Inflammatory macrophage treated with lipopolysaccharide for 1 hour (primary cell): ENCODE results near the gene SVOP.

Experiments
- DNase-seq, 2 donors: peaks; one replicate each; pipeline ENCODE4 v3.0.0-alpha.2; 2020 to 2022

Gene SVOP

GRCh38 chr12:108973629-108974152 lies 47.2 kb downstream of the SVOP start:
- DNase-seq = no peak

GRCh38 chr12:108972358-108972757 lies 48.5 kb downstream of the SVOP start:
- DNase-seq = no peak

DNA sequence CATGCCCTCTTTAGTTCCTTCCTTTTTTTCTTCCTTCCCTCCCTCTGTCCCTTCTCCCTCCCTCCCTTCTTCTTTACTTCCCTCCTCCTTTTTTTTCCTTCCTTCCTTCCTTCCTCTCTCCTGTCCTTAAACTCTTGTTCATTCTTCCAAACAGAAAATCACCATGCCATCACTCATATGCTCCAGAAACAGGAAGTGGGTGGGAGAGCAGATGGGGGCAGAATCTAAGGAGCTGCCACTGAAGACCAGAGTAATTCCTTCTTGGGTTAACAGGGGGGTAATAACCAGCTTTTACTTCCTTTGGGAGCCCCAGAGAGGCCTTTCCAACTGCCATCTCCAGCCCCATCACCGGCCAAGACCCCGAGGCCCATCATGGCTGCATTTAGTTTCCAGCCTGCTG lies 51.2 kb downstream of the SVOP start:
- DNase-seq = no peak

DNA sequence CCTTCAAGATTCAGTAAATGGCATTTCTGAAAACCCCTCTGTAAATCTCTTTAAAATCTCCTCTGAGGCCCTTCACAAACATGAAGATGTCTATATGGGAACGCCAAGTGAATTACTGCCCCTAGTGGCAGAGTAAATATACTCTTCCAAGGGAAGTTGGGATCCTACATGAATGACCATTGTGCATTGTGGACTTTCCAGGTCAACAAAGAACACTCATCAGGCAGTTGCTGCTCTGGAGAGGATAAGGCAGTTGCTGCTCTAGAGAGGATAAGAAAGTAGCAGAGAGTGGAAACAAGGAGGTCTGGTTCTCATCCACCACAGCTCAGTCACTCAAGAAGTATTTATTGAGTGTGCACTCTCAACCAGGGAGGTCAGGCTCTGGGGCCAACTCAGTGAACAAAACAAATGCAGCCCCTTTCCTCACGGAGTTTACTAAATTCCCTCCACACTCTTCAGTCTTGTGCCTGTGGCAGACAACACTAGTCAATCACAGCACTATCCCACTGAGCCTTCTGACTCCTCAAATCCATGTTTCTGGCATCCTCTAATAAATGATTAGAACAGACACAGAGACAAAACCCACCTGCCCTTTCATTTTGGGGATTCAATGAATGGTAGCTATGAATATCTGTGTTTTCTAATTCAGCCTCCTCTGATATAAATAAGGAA lies 52.9 kb downstream of the SVOP start:
- DNase-seq = peak; percentile 39 to 61

- no peak for DNase-seq
These were observed 54.3 kb downstream of the SVOP start for GRCh38 chr12:108966378-108967151.

DNA sequence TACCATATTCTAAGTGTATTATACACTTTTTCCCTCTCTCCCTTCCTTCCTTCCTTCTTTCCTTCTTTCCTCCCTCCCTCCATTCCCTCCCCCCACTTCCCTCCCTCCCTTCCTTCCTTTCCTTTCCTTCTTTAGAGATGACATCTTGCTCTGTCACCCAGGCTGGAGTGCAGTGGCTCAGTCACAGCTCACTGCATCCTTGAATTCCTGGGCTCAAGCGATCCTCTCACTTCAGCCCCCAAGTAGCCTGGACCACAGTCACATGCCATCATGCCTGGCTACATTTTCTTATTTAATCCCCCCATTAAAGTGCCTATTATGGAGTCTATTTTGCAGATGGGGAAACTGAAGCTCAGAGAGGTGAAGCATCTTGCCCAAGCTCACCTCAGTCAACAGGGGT lies 55.0 kb downstream of the SVOP start:
- DNase-seq = no peak

- no peak for DNase-seq
These were observed 56.2 kb downstream of the SVOP start for GRCh38 chr12:108964371-108965352.

DNA sequence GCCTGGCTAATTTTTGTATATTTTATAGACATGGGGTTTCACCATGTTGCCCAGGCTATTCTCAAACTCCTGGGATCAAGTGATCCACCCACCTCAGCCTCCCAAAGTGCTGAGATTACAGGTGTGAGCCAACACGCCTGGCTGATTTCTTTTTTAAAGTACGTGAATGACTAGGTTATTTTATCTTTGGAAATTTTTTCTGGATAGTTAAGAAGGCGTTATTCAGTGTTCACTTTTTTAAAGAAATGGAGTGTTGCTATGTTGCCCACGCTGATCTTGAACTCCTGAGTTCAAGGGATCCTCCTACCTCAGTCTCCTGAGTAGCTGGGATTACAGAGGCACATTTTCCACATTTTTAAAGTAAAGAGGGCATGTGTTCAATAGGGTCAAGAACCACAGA lies 58.6 kb downstream of the SVOP start:
- DNase-seq = no peak

DNA sequence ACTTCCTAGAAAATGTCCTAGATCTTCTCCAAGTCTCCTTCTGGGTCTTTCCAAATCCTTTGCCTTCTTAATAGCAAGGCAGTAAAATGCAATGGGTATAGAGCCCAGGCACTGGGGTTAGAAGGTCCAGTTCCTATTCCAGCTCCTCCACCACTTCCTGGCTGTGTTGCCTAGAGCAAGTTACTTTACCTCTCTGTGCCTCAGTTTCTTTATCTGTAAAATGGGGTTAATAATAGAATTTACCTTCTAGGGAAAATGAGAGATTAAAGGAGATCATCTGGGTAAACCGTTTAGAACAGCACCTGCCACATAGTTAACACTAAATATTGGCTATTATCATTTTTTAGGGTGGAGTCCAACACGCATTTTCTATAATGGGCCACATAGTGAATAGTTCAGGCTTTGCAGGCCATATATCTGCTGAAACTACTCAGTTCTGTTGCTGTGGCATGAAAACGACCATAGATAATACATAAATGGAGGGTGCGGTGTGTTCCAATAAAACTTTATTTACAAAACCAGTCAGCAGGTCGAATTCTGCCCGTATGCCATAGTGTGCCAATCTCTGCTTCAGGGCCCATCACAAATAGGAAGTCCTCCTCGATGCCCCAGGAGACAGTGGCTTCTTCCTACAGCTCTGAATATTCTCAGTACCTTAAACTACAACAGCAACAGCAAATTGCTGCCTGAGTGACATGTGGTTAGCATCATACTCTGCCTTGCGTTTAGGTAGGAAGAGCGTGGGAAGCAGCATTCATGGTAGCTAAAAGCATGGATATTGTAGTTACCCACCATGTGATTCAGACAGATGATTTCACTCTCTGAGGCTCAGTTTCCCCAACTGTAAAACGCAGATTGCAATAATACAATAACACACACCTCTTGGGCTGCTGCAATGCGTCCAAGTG lies 60.9 kb downstream of the SVOP start:
- DNase-seq = no peak

- DNase-seq = no peak
These were observed 65.5 kb downstream of the SVOP start for GRCh38 chr12:108955225-108955835.

DNA sequence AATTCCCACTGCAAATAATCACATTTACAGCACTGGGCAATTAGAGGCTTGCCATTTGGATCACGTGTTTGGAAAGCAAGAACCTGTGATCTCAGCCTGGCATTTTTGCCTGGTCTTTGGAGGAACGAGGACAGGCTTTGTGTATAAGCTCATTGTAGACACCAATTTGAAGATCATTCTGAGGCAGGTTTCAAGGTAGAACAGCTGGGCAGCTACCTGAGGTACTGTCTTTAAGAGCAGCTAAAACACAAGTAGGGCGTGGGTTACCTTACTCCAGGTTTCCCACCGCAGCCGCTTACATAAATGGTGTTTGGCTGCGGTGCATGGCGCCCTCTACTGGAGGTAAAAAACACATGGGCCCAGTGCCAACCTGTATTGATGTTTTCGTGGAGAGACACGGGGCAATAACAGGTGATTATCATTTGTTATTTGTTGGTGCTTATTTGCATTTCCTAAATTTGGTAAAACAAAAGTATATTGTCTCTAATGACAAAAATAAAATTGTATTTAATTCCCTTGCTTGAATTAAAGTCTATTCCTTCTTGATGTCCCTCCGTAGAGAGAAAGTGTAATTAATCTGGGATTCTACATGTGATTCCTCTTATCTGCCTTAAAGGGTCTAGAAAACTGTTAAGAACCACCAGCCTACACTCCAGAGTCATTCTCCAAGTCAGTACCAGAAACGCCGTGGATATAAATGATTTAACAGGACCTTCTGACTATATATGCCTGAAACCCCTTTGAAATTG lies 69.7 kb downstream of the SVOP start:
- peak; percentile 37 to 81 for DNase-seq

DNA sequence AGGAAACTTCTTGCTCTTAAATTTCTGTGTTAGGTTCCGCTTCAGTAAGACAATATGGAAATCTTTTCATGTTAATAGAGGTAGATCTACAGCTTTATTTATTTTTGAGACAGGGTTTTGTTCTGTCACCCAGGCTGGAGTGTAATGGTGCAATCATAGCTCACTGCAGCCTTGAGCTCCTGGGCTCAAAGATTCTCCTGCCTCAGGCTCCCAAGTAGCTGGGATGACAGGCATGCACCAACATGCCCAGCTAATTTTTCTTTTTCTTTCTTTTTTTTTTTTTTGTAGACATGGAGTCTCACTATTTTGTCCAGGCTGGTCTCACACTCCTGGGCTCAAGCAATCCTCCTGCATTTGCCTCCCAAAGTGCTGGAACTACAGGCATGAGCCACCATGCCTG lies 70.9 kb downstream of the SVOP start:
- DNase-seq = no peak

DNA sequence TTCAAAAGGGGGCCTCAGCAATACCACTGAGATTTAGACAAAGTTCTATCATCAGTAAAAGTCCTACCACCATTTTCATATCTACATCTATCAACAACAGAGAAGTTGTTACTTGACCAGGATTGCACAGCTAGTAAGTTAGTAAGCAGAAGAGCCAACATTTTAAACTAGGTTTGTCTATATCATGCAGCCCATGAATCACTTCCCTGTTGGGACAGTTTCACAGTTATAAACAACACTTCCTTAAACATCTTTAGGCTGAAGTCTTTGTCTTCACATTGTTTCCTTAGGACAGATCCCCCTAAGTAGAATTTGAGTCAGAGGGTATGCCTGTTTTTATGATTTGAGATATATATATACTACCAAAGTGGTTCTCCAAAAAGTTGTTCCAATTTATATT lies 72.5 kb downstream of the SVOP start:
- DNase-seq = peak; percentile 63 to 72

DNA sequence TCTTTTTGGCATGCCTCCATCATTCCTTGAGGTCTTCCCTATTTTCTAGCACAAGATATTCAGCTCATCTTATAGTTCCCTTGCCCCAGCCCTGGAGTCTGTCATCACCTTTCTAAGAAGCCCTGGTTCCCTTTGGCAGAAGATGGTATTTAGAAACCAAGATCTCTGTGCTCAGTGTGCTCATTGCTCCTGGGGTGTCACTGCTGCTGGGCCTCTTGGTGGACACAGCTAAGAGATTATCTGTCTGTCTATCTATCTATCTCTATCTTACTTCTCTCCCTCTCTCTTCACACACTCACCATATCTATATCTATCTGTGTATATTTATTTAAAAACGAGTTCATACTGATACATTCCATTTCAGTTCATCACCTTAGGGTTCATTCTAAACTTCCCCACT lies 73.8 kb downstream of the SVOP start:
- DNase-seq = no peak

DNA sequence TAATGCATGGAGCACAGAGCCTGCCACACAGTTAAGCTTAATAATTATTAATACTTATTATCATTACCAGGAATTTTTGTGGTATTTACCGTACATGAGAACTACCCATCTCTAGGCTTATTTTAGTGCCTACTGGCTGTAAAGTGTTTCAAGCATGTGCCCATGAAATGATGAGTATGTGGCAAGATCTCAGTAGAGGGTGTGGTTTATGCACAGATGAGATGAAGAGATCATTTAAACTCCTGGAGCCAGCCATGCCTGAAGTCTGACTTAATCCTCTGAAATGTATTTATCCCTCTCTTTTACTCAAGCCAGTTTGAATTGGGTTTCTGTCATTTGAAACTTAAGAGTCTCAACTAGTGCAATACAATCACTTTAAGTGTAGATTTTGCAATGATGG lies 80.7 kb downstream of the SVOP start:
- no peak for DNase-seq

- DNase-seq = peak; percentile 38 to 48
These were observed 81.3 kb downstream of the SVOP start for GRCh38 chr12:108939594-108939993.

DNA sequence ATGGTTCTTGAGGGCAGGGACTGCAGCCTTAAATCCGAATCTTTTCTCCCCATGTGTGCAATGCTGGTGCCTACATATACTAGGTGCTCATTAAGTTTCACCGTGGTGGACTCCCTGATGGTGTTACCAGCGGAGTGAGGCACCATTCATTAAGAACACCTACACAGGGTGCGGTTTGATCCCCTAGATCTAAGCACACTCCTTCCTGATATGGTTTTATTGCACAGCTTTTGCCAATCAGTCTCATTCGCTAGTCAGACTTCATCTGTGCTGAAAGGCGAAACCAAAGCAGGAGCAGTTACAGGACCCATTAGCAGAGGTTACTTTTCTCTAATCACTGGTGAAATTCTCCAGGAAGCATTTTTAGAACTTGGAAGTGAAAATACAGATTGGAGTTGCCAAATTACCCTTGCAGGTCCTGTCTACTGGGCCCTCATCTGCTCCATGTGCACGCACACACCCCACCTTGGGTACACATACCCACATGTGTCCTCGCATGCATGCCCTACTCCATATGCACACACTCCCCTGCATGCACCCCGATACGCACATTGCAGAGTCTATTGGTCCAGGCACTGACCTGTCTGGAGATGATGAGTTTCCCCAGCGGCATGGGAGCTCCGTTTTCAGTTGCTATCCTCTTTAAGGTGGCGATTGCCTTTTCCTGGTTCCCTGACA lies 82.5 kb downstream of the SVOP start:
- DNase-seq = no peak

DNA sequence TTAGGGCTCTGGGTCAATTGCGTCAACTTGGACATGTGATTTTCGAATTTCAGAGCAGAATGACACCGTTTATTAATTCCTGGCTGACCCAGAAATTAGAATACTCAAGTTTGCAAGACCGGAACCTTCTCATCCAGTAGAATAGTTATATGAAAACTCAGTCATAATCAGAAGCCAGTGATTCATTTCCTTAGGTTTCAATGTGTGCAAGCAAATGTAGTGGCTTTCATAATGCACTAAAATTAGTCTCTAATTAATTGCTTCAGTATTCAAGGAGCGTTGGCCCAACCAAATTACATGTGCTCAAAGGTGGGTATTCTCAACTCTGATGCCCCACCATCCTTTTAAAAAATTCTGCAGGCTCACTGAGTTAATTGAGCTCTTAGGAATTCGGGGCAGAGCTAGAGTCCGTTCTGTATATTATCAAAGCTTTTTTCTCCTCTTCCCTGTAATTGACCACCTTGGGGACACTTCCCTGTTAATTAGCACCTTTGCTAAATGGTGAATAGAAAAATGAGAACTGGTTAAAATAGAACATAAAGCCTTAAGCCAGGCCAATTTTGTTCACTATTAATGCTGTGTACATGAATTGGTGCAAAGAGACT lies 85.6 kb downstream of the SVOP start:
- DNase-seq = no peak

DNA sequence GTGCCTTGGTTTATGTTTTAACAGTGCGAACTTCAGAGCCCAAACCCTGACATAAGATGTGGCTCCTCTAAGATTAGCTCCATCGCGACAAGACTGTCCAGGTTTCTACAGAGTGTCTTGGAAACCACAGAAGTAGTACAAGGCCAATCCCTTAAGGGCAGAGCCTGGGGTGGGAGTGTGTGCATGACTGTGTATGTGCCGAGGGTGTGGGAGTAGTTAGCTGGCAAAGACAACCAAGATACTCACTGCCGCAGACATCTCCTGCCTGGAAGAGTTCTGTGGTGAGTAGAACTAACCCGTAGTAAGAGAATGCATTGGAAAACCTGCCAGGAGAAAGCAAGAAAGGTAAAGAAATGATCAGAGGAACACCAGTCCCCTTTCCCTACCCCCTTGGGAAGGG lies 86.9 kb downstream of the SVOP start:
- no peak for DNase-seq

DNA sequence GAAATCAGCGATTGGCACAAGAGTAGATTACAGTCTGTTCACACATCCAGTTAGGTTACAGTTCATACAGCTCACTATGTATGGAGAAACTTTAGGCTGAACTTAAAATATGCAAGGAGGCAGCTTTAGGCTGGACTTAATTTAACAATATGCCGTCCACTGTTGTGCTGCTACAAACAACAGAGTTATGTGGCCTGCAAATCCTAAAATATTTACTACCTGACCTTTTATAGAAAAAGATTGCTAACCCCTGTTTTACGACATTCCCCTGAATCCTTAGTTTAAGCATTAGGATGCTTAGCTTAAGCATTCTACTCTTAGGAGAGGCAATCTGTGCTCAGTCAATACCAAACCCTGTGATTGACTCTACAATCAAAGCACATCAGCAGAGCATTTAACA lies 90.1 kb downstream of the SVOP start:
- DNase-seq = no peak
